ENCODE results near the gene CLTA.
"Not testable (repeated sequence)": the region's sequence is repeated elsewhere in the genome, so short reads cannot be mapped to it uniquely, and the experiment has no call there.

The CLTA gene

GRCh38 chr9:36159509-36159908, 31.2 kb upstream of the CLTA start:
- not testable (repeated sequence) for DNase-seq

GRCh38 chr9:36160126-36160525, 30.6 kb upstream of the CLTA start:
- not testable (repeated sequence) for DNase-seq

GRCh38 chr9:36161187-36161586, 29.5 kb upstream of the CLTA start:
- no peak for DNase-seq

GRCh38 chr9:36162211-36162738, 28.4 kb upstream of the CLTA start:
- DNase-seq = no peak

- no peak for DNase-seq
Measured at GRCh38 chr9:36163049-36163785, 27.5 kb upstream of the CLTA start.

- DNase-seq = no peak
Measured at GRCh38 chr9:36163786-36164170, 26.9 kb upstream of the CLTA start.

- no peak for DNase-seq
Measured at GRCh38 chr9:36164372-36164771, 26.3 kb upstream of the CLTA start.

- no peak for DNase-seq
Measured at GRCh38 chr9:36164989-36165388, 25.7 kb upstream of the CLTA start.

GRCh38 chr9:36165826-36166167, 24.9 kb upstream of the CLTA start:
- no peak for DNase-seq

GRCh38 chr9:36166168-36166927, 24.4 kb upstream of the CLTA start:
- DNase-seq = peak; percentile 51

GRCh38 chr9:36169166-36169565, 21.6 kb upstream of the CLTA start, which contains the start of gene CCIN:
CCIN (plus strand) TSS chr9:36169388; CDS start chr9:36169503, 115 bp downstream.
- DNase-seq = no peak

- no peak for DNase-seq
Measured at GRCh38 chr9:36169708-36170107, 21.0 kb upstream of the CLTA start.

- no peak for DNase-seq
Measured at GRCh38 chr9:36170531-36170930, 20.2 kb upstream of the CLTA start.

GRCh38 chr9:36173861-36174260, 16.9 kb upstream of the CLTA start:
- no peak for DNase-seq

- DNase-seq = no peak
Measured at GRCh38 chr9:36174271-36174670, 16.4 kb upstream of the CLTA start.

GRCh38 chr9:36174731-36175130, 16.0 kb upstream of the CLTA start:
- DNase-seq = no peak

GRCh38 chr9:36175209-36175608, 15.5 kb upstream of the CLTA start:
- DNase-seq = not testable (repeated sequence)

- not testable (repeated sequence) for DNase-seq
Measured at GRCh38 chr9:36176496-36176895, 14.2 kb upstream of the CLTA start.

GRCh38 chr9:36177571-36177970, 13.2 kb upstream of the CLTA start:
- DNase-seq = no peak

GRCh38 chr9:36180243-36180642, 10.5 kb upstream of the CLTA start:
- DNase-seq = not testable (repeated sequence)

- DNase-seq = no peak
Measured at GRCh38 chr9:36187414-36187813, 3.3 kb upstream of the CLTA start.

GRCh38 chr9:36188212-36188611, 2.5 kb upstream of the CLTA start:
- DNase-seq = no peak

GRCh38 chr9:36189976-36190375, 745 bp upstream of the CLTA start:
- DNase-seq = no peak

GRCh38 chr9:36191290-36191645, 547 bp downstream of the CLTA start:
- no peak for DNase-seq
